Glutamatergic neuron (in vitro differentiated cells): ENCODE measurements around the gene ABHD2. TPM values are rescaled to one million over a fixed set of nuclear protein-coding genes. Genes with fewer than 3 reads are reported as not detected.

ENCODE experiments used
- DNase-seq: peaks from one replicate; pipeline ENCODE4 v3.0.0; 2022
- H3K27ac Mint-ChIP-seq: one replicate; pipeline ENCODE4 v1.8.0; 2020; ENCODE audit warnings: mild to moderate bottlenecking, mixed read lengths, inconsistent platforms; ENCODE audit not compliant: unreplicated experiment
- H3K27me3 Mint-ChIP-seq: one replicate; pipeline ENCODE4 v1.8.0; 2020; ENCODE audit warnings: mild to moderate bottlenecking, moderate library complexity, mixed read lengths, inconsistent platforms; ENCODE audit not compliant: unreplicated experiment
- H3K36me3 Mint-ChIP-seq: one replicate; pipeline ENCODE4 v1.8.0; 2020; ENCODE audit warnings: mild to moderate bottlenecking, mixed read lengths, inconsistent platforms; ENCODE audit not compliant: unreplicated experiment
- H3K4me1 Mint-ChIP-seq: one replicate; pipeline ENCODE4 v1.8.0; 2020; ENCODE audit warnings: mild to moderate bottlenecking, low read depth, mixed read lengths, inconsistent platforms; ENCODE audit not compliant: unreplicated experiment
- H3K4me3 Mint-ChIP-seq: one replicate; pipeline ENCODE4 v1.8.0; 2020; ENCODE audit warnings: mild to moderate bottlenecking, mixed read lengths, inconsistent platforms; ENCODE audit not compliant: unreplicated experiment
- H3K9me3 Mint-ChIP-seq: one replicate; pipeline ENCODE4 v1.8.0; 2020; ENCODE audit warnings: mild to moderate bottlenecking, moderate library complexity, mixed read lengths, inconsistent platforms; ENCODE audit not compliant: unreplicated experiment
- CTCF ChIP-seq: fragments of 200-600 bp; sonication (generic); IDR thresholded peaks from one replicate; pipeline ENCODE4 v1.5.0; 2021; ENCODE audit not compliant: partially characterized antibody, unreplicated experiment
- total RNA-seq: library from RNA; stranded (reverse); fragmentation: NEBNext Ultra II Directional; extraction: Animal tissue kit (Norgen Biotek cat#: 25700); gene quantifications from one replicate; pipeline ENCODE4 v1.2.1, GENCODE V29; 2021; ENCODE audit not compliant: unreplicated experiment

The ABHD2 gene
- total RNA-seq, 1 donor from 2014 or later: 101 TPM

GRCh38 chr15:89074402-89075012 is 13.7 kb upstream of the ABHD2 start:
- no peak for TF ChIP-seq CTCF
- peaks cover 3% of the 10 kb centered on the region for H3K9me3 Mint-ChIP-seq
- H3K27ac Mint-ChIP-seq: no peak overlapping the region
- H3K27me3 Mint-ChIP-seq: peaks cover 2% of the 10 kb centered on the region
- no peaks in the 10 kb centered on the region for H3K36me3 Mint-ChIP-seq
- H3K4me1 Mint-ChIP-seq: no peaks in the 10 kb centered on the region
- H3K4me3 Mint-ChIP-seq: no peak overlapping the region
- no peak for DNase-seq

GRCh38 chr15:89075101-89075640 is 13.1 kb upstream of the ABHD2 start:
- no peaks in the 10 kb centered on the region for H3K36me3 Mint-ChIP-seq
- peaks cover 3% of the 10 kb centered on the region for H3K9me3 Mint-ChIP-seq
- no peak overlapping the region for H3K4me3 Mint-ChIP-seq
- no peak overlapping the region for H3K27ac Mint-ChIP-seq
- TF ChIP-seq CTCF: no peak
- no peaks in the 10 kb centered on the region for H3K4me1 Mint-ChIP-seq
- DNase-seq: no peak
- H3K27me3 Mint-ChIP-seq: peaks cover 2% of the 10 kb centered on the region

GRCh38 chr15:89075846-89076245 is 12.4 kb upstream of the ABHD2 start:
- Mint-ChIP-seq H3K4me3 (no peak overlapping the region), H3K36me3 (no peaks in the 10 kb centered on the region), H3K9me3 (no peaks in the 10 kb centered on the region), H3K4me1 (no peaks in the 10 kb centered on the region), H3K27ac (no peak overlapping the region), H3K27me3 (peaks cover 3% of the 10 kb centered on the region)
- TF ChIP-seq CTCF: no peak
- DNase-seq: no peak

DNA sequence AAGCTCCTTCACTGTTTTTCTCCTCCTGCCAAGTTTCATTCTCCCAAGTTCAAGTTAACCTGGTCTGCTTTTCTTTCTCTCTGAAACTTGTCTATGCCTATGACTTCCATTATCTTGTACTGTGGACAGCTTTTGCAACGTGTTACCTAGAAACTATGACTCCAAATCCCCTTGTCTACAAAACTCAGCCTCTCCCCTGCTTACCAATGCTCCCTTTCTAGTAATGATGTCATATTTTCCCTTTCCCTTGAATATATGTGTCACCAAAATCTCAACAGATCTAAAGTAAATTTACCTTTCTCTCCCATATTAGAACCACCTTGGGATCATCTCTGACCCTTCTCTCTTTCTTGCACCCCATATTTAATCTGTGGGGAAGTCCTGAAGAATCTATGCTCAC is 10.5 kb upstream of the ABHD2 start:
- H3K36me3 Mint-ChIP-seq: no peaks in the 10 kb centered on the region
- peaks cover 3% of the 10 kb centered on the region for H3K4me1 Mint-ChIP-seq
- DNase-seq: no peak
- H3K27me3 Mint-ChIP-seq: peaks cover 1% of the 10 kb centered on the region
- peaks cover 2% of the 10 kb centered on the region for H3K9me3 Mint-ChIP-seq
- TF ChIP-seq CTCF: no peak
- H3K27ac Mint-ChIP-seq: no peak overlapping the region
- no peak overlapping the region for H3K4me3 Mint-ChIP-seq
